ENCODE data around the gene TMEM272.

TMEM272 gene

DNA sequence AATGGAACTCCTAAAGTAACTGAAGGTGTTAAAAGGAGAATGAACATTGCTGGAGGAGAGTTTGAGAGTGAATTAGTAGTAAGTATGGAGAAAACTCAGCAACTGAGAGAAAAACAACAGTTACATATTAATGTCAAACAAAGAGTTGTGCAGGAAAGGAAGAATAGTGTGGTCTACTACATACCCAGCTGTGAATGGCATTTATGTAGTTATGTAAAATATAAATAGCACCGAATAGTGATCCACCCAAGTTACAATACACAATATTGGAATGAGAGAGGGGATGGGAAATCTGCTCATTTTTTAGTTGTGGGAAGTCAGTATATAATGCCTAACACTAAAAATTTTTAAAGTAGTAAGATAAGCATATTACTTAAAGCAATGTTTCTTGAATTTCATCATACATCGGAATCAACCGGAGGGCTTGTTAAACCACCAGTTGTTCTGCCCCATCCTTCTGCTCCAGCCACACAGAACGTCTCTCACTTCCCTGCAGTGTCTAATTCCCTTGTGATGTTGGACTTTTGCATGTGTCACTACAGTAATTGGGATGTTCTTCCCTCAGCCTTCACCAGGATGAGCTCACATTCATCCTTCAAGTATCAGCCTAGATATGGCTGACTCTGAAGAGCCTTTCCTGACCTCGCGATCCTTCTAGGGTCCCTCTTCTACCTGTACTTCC, 28.3 kb upstream of the TMEM272 start:
- no peak for FAIRE-seq
- TF ChIP-seq POLR2AphosphoS5 (IDR thresholded peaks at IDR 0.05; ENCODE audit: low read depth, low read length) (no peak), POLR2A (IDR thresholded peaks at IDR 0.05; ENCODE audit: low read depth, low read length) (no peak), TAF1 (IDR thresholded peaks at IDR 0.05; ENCODE audit: borderline replicate concordance, low read depth, low read length) (no peak)
- no peak for DNase-seq (ENCODE audit: insufficient read length)

DNA sequence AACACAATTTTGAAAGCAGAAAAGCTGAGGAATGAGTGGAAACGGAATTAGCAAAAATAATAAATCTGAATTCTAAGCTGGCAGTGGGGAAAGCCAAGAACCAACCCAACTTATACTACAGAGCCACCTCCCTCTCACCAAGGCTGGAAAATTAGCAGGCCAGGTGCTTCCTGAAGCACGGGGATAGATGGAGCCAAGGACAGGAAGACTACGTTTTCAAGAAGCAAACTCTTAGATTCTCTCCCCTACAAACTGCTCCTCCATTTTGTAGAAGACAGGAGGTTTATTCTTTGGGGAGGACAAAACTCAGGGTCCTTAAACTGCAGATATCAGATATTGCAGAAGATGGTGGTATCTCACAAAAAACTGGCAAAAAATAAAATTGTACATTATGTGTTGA, 25.6 kb upstream of the TMEM272 start:
- DNase-seq (ENCODE audit: insufficient read length) (no peak), FAIRE-seq (no peak)
- TF ChIP-seq TAF1 (IDR thresholded peaks at IDR 0.05; ENCODE audit: borderline replicate concordance, low read depth, low read length) (no peak), POLR2A (IDR thresholded peaks at IDR 0.05; ENCODE audit: low read depth, low read length) (no peak), POLR2AphosphoS5 (IDR thresholded peaks at IDR 0.05; ENCODE audit: low read depth, low read length) (no peak)

- FAIRE-seq (no peak), DNase-seq (ENCODE audit: insufficient read length) (no peak)
- TF ChIP-seq POLR2AphosphoS5 (IDR thresholded peaks at IDR 0.05; ENCODE audit: low read depth, low read length), result no peak
- no peak for TF ChIP-seq TAF1 (IDR thresholded peaks at IDR 0.05; ENCODE audit: borderline replicate concordance, low read depth, low read length)
- no peak for TF ChIP-seq POLR2A (IDR thresholded peaks at IDR 0.05; ENCODE audit: low read depth, low read length)
Measured at GRCh38 chr13:51869916-51870315, 24.9 kb upstream of the TMEM272 start.

DNA sequence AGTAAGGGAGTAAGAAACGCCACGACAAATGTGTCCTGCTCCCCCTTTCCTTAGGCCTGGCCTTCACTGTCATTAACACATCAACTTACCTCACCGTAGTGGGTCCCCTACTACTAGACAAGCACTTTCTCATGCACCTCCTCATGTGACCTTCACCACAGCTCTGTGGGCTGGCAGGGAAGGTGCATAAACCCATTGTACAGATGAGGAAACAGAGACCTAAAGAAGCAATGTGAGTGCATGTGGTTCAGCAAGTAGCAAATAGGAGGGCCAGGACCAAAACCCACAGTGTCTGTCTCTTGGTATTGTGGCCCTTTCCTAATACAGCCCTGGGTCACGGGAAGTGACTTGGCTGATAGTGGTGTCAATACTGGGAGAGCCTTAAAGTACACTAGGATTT, 22.1 kb upstream of the TMEM272 start:
- DNase-seq (ENCODE audit: insufficient read length) (no peak), FAIRE-seq (no peak)
- TF ChIP-seq POLR2AphosphoS5 (IDR thresholded peaks at IDR 0.05; ENCODE audit: low read depth, low read length) (no peak), TAF1 (IDR thresholded peaks at IDR 0.05; ENCODE audit: borderline replicate concordance, low read depth, low read length) (no peak), POLR2A (IDR thresholded peaks at IDR 0.05; ENCODE audit: low read depth, low read length) (no peak)

- DNase-seq (ENCODE audit: insufficient read length), result no peak
- FAIRE-seq, result no peak
- no peak for TF ChIP-seq TAF1 (IDR thresholded peaks at IDR 0.05; ENCODE audit: borderline replicate concordance, low read depth, low read length)
- TF ChIP-seq POLR2AphosphoS5 (IDR thresholded peaks at IDR 0.05; ENCODE audit: low read depth, low read length), result no peak
- TF ChIP-seq POLR2A (IDR thresholded peaks at IDR 0.05; ENCODE audit: low read depth, low read length), result no peak
Measured at GRCh38 chr13:51865838-51866237, 20.9 kb upstream of the TMEM272 start.

GRCh38 chr13:51862957-51863356, 18.0 kb upstream of the TMEM272 start:
- no peak for FAIRE-seq
- no peak for DNase-seq (ENCODE audit: insufficient read length)
- TF ChIP-seq TAF1 (IDR thresholded peaks at IDR 0.05; ENCODE audit: borderline replicate concordance, low read depth, low read length) (no peak), POLR2AphosphoS5 (IDR thresholded peaks at IDR 0.05; ENCODE audit: low read depth, low read length) (no peak), POLR2A (IDR thresholded peaks at IDR 0.05; ENCODE audit: low read depth, low read length) (no peak)

GRCh38 chr13:51861723-51862300, 16.8 kb upstream of the TMEM272 start, which contains the start of gene CCDC70:
CCDC70 (plus strand) TSS chr13:51861969; CDS start chr13:51865412, 3,443 bp downstream.
- TF ChIP-seq POLR2A (IDR thresholded peaks at IDR 0.05; ENCODE audit: low read depth, low read length), result no peak
- TF ChIP-seq TAF1 (IDR thresholded peaks at IDR 0.05; ENCODE audit: borderline replicate concordance, low read depth, low read length), result no peak
- TF ChIP-seq POLR2AphosphoS5 (IDR thresholded peaks at IDR 0.05; ENCODE audit: low read depth, low read length), result no peak
- FAIRE-seq (no peak), DNase-seq (ENCODE audit: insufficient read length) (no peak)

DNA sequence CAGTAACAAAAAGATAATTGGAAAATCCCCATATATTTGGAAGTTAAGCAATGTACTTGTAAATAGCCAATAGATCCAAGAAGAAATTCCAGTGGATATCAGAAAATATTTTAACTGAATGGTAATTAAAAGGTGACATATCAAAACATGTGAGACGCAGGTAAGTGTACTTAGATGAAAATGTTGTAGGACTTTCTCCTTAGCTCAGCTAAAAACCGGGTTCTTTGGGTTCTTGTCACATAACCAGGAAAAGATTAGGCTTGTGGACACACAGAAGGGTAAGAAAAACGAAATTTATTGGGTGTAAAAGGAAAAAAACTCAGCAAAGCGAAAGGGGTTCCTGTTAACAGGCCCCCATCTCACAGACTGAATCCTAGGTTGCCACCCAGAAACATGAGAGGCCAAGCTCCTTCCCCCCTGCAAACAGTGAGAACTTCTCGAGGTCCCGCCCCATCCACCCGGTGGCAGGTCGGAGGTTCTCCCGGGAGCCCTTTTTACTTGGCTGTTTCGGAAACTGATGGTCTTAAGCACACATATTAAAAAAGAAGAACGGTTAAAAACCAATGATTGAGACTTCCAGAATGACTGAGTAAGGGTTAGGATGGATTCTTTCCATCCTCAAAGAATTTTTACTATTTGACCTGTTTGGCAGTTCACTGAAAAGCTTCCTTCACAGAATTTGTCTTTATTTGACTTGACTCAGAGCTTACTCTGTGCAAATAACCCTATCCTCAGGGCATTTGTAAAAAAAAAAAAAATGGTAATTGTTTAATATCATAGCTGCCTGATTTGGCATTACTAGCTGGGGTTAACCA, 13.7 kb upstream of the TMEM272 start:
- FAIRE-seq, result no peak
- no peak for DNase-seq (ENCODE audit: insufficient read length)
- TF ChIP-seq POLR2A (IDR thresholded peaks at IDR 0.05; ENCODE audit: low read depth, low read length), result no peak
- TF ChIP-seq POLR2AphosphoS5 (IDR thresholded peaks at IDR 0.05; ENCODE audit: low read depth, low read length), result no peak

DNA sequence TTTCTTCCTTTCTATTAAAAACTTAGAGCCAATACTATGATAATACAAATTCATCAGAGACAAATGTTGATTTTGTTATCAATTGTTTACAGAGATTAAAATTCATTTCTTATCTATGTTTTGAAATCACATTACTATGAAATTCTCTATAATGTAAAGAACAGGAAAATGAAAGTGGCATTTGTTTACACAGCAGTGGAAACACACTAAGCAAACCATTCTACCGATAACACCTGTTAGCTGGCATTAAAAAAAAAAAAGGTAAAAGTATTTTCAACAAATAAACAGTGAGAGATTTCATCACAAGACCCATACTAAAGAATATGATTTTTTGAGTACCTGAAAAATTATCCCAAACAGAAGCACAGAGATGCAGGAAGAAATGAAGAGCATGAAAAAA, 12.0 kb upstream of the TMEM272 start:
- FAIRE-seq (no peak), DNase-seq (ENCODE audit: insufficient read length) (no peak)
- TF ChIP-seq POLR2AphosphoS5 (IDR thresholded peaks at IDR 0.05; ENCODE audit: low read depth, low read length) (no peak), TAF1 (IDR thresholded peaks at IDR 0.05; ENCODE audit: borderline replicate concordance, low read depth, low read length) (no peak), POLR2A (IDR thresholded peaks at IDR 0.05; ENCODE audit: low read depth, low read length) (no peak)

DNA sequence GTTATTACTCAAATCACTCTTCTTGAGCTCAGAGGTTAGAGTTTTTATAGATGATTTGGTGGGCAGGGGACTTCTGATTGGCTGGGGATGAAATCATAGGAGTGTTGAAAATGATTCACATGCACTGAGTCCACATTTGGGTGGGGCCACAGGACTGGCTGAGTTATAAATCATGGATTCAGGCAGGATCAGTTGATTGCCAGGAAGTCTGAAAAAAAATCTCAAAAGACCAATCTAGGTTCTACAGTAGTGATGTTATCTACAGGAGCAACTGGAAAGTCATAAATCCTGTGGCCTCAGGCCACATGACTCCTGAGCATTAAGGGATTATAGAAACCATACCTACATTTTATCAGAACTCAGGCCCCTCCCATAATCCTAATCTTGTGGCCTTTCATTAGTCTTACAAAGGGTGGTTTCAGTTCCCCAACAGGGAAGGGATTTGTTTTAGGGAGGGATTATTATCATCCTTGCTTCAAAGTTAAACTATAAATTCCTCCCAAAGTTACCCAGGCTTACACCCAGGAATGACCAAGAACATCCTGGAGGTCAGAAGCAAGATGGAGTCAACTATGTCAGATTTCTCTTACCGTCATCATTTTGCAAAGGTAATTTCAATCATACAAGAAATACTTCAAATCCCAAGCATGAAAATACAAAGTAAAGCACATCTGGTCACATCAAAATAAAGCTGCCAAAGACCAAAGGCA, 11.2 kb upstream of the TMEM272 start:
- no peak for TF ChIP-seq POLR2A (IDR thresholded peaks at IDR 0.05; ENCODE audit: low read depth, low read length)
- no peak for TF ChIP-seq TAF1 (IDR thresholded peaks at IDR 0.05; ENCODE audit: borderline replicate concordance, low read depth, low read length)
- no peak for TF ChIP-seq POLR2AphosphoS5 (IDR thresholded peaks at IDR 0.05; ENCODE audit: low read depth, low read length)
- FAIRE-seq, result no peak
- no peak for DNase-seq (ENCODE audit: insufficient read length)

All from GM12892 (cell line).